GM18511 (cell line): Measurements from ENCODE around the gene XPNPEP3.

ENCODE experiments used
- ATAC-seq: cut with Tn5 transposase; IDR thresholded peaks from one replicate; pipeline ENCODE4 v1.9.1; 2021; ENCODE audit warnings: mild to moderate bottlenecking, moderate library complexity; ENCODE audit not compliant: unreplicated experiment

The XPNPEP3 gene

DNA sequence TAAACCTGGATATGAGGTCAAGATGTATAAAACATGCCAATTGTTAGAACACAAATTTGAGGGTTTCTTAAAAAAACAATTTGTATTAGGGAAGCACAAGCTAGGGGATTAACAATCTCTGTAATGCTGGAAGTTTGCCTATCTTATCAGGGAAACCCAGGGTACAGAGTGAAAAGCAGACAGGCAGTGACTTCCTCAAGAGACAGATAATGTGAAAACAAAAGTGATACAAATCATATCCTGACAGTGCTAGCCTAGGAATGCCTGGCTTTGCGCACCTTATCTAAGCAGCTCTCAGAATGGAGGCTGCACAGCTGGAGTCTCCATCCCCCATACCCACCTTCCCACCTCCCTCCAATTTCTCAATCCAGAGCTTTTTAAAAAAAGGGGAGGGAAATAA lies 71.7 kb downstream of the XPNPEP3 start:
- no peak for ATAC-seq

DNA sequence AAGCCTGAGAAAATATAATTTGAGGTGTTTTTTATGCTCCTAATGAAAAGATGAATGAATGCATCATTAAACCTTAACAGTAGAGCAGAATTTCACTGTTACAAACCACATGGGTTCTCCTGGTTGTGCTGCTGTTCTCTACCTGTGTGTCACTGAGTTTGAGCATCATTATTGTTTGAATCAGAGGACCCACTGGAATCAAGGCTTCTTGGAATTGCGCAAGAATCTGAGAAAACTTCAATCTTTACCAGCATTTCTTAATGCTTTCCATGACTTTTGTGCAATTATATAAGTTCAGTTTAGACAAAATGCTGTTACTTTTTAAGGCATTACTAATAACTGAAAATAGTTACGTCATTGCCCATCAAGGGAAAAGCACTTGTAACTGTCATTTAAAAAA lies 75.4 kb downstream of the XPNPEP3 start:
- no peak for ATAC-seq

DNA sequence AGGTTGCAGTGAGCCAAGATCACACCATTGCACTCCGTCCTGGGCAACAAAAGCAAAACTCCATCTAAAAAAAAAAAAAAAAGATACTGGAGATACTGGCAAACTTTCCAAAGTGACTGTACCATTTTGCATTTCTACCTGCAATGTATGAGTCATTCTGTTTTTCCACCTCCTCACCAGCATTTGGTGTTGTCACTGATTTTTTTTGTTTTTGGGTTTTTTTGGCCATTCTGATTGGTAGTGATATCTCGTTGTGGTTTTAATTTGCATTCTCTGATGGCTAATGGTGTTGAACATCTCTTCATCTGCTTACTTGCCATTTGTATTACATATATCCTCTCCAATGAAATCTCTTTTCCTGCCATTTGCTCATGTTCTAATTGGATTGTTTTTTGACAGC lies 82.3 kb downstream of the XPNPEP3 start:
- ATAC-seq: no peak

DNA sequence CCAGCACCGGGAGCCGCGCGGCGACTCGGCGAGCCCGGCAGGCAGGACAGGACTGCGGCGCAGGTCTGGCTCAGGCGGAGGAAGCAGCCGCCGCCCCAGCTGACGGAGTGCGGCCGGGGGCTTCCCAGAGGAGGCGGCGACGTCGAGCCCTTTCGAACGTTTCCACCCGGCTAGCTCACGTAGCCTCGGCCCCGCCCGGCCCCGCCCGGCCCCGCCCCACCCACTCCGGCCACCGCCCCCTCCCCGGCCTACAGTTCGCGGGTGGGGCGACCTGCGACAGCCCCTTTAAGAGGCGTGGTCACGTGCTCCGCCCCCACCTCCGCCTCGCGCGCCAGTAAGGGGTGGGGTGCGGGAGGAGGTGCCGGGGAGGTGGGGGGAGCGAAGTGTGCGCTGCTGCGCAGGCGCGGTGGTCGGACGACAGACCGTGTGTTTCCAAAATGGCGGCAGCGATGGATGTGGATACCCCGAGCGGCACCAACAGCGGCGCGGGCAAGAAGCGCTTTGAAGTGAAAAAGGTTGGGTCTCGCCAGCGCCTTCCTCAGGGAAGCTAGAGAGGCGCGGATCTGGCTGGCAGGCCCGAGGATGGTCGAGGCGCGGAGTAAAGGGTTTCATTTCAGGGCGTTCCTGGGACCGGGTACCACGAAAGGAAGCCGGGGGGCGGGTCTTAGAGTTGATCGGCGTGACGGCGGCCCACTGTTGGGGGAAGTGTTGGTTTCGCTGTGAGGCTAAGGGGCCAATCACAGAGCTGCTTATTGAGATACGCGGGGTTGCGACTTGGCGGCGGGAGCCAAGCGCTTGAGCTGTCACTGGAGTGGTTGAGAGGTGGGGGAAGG lies 94.2 kb downstream of the XPNPEP3 start, which contains the start of gene RBX1:
TSS of gene RBX1 (plus strand) at position 417 of the 833 bp plus-strand sequence. CDS start at position 438, 21 bp downstream.
- peak; percentile 86 for ATAC-seq

DNA sequence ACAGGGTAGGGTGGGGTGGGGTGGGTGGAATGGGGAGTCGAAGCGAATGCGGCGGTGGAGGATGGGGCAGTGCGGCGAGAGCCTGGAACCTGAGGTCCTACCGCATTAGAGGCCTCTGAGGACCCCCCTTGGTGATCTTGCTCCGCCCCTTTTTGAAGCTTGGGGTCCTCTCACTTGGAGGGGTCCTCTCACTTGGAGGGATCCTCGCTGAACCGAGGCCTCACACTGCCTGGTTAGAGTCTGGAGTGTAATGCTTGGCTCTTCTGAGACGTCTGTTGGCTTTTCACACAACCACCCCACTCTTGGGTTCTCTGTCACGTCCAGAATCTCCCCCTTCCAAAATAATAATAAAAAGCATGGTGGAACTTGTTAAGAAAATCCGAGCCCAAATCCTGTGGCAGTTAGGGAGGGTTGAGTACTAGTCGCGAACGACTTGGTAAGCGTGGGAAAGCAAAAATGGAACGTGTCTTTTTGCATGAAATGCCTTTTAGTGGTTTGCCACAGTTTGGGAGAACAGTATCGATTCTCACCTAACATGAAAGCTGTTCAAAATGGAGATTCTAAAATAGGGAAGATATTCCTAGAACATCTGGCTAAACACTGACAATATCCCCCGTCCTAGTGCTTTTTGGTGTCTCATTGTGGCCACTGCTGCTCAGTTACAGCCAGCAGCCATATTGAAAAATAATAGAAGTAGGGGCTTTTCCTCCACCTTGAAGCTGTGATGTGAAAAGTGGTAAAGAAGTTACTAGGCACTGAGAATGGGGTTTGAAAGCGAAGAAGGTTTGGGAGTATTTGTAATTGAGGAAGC lies 95.1 kb downstream of the XPNPEP3 start:
- ATAC-seq: no peak

DNA sequence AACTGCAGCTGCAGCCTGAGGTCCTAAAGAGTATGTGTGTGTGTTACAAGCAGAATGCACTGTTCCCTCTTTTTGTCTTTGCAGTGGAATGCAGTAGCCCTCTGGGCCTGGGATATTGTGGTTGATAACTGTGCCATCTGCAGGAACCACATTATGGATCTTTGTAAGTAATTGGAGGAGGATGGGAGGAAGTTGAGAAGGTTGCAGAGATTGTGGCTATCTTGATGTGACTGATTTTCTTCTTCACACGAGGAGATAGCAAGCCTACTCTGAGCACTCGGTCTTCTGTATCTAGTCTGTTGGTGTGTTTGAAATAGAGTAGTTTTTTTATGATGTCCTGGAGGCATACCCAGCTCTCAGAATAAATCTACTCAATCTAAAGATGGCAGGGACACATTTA lies 96.5 kb downstream of the XPNPEP3 start:
- no peak for ATAC-seq

DNA sequence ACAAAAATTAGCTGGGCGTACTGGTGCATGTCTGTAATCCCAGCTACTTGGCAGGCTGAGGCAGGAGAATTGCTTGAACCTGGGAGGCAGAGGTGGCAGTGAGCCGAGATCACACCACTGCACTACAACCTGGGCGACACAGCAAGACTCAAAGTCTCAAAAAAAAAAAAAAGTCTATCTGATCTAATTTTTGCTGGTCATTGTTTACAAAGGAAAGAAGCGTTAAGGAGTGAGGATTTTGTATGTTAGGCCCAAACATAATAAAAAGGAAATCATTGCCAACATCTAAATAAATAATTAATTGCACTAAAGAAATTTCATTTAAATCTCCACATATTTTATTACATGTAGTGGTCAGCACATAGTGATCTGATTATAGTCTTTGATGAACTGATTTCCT lies 97.2 kb downstream of the XPNPEP3 start:
- no peak for ATAC-seq

DNA sequence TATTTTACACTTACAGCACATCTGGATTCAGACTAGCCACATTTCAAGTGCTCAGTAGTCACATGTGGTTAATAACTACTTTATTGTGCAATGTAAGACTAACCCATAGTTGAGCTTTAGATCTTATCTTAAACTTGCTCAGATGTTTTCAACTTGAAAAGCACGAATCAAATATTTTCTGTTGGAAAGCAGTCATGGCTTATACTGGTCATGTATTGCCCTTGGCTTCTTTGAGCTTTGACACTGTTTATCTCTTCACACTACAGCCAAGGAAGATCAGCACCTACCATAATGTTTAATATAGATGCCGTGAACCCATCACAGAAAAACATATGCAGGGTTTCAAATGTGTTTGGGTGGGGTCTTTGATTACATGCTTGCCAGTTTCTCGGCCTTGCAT lies 98.6 kb downstream of the XPNPEP3 start:
- no peak for ATAC-seq

DNA sequence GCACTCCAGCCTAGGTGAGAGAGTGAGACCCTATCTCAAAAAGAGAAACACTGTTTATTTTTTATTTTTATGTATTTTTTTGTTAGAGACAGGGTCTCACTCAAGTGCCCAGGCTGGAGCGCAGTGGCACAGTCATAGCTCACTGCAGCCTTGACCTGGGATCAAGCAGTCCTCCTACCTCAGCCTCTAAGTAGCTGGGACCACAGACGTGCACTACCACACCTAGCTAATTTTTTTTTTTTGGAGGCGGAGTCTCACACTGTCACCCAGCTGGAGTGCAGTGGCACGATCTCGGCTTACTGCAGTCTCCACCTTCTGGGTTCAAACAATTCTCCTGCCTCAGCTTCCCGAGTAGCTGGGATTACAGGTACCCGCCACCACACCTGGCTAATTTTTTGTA lies 100.7 kb downstream of the XPNPEP3 start:
- no peak for ATAC-seq

DNA sequence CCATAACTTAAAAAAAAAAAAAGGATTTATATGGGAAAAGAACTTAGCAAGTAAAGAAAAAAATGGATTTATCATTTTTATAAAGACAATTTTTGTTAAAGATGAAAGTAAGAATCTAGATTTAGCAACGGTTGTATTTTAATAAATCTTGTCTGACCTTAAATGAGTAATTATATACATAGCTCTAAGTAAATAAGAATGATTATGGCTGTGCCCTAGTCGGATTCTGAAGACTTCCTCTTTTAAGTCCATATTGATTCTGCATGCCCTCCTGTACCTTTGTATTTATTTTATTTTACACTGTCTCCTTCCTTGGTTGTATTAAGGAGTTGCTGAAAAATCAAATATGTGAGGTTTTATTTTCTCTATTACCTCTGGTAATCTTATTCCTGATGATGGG lies 101.4 kb downstream of the XPNPEP3 start:
- no peak for ATAC-seq

DNA sequence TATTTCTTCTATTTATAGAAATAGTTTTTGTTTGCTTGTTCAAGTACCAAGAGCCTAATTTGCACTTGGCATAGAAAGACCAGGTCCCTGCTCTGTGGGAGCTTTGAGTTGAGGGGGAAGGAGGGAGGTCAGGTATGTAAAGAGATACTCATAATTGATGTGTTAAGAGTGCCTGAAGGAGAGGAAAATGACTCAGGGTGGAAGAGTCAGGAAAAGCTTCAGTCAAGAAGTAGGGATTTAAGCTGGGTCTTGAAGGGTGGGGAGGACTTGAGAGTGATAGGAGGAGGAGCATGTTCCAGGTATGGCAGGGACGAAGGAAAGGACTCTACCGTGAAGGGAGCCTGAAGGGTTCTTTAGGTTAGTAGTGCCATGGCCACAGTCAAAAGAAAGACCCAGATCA lies 103.2 kb downstream of the XPNPEP3 start:
- ATAC-seq: no peak

DNA sequence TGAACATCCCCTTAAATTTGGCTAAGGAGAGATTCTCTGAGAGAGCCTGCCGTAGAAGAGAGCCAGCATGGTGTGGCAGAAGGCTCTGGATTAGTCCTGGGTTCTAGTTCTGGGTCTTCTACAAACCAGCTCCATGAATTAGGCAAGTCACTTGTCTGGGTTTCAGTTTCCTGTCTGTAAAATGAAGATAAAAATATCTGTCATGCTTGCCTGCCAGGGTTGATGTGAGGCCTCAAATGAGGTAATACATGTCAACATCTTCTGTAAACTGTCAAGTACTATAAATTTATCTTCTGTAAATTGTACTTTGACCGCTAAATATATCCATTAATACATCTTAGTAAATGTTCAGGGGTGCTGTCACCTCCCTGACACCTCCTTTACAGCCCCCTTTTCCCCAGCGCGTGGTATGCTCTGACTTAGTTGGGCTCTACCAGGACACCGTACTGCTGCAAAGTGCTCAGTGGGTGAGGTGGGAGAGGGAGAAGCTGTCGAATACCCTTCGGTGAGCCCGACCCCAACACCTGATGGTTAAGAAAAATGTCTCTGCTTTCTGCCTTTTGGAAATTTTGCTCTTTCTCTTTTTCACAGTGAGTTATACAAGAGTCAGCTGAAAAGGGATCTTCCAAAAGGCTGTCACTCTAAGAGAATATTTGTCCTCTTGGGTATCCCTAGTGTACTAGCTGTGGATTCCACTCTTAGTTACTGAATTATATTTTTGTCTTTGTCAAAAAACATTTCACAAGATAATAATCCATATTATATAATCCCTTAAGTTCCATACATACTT lies 109.2 kb downstream of the XPNPEP3 start:
- ATAC-seq: no peak

DNA sequence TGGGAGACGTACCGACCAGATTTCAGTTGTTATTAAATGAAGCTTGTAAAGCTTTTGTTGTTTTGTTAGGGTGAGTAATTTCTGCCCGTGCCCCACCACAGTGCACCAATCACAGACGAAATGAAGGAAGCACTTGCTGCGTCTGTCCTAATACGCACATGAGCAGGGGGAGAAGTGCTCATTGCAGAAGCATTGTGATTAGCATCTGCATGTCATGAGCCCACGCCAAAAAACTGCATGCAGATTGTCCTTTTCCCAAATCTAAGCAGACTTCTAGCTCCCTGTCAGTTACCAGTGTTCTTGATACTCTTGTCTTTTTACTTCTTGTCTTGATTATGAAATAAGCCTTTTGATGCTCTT lies 109.8 kb downstream of the XPNPEP3 start:
- no peak for ATAC-seq

DNA sequence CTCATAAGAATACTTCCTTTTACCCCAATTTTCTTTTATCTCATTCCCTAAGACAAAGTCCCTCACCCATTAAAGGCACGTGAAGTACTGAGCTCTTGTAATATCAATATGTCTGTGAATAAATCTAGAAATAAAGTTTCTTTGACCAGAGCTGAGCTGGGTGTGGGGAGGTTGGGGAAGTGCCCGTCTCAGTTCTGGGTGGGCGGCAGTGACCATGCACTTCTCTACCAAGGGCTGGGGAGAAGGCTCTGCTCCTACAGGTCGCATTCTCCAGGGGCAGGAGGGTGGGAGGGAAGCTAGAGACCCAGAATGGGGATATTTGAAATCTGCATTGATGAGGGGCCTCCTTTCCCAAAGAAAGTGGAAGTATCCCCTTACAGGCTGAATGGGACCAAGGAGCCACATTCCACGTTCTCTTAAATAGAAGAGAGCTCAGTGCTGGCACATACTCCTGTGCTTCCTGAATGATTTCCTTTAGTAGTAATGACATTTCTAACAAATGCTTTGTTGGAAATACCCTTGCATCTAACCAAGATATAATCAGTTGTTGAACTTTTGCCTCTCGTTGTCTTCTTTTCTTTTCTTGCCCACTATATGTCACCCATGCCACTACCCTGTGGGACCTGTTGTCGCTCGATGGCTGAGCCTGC lies 110.3 kb downstream of the XPNPEP3 start:
- ATAC-seq: no peak

DNA sequence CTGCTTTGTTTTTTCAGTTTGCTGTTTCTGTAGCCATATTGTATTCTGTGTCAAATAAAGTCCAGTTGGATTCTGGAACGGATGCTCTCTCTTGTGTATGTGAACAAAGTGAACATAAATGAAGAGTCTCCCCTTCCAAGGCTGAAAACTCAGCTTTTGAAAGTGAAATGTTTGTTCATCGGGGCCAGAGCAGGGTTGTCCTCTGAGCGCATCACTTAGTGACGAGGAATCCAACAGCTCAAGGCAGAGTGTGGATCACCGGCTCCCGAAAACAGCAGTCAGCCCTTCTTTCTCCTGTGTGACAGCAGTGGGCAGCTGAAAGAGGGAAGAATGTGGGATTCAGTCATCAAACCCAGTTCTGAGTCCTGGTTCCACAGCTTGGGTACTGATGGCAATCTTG lies 115.6 kb downstream of the XPNPEP3 start:
- no peak for ATAC-seq

DNA sequence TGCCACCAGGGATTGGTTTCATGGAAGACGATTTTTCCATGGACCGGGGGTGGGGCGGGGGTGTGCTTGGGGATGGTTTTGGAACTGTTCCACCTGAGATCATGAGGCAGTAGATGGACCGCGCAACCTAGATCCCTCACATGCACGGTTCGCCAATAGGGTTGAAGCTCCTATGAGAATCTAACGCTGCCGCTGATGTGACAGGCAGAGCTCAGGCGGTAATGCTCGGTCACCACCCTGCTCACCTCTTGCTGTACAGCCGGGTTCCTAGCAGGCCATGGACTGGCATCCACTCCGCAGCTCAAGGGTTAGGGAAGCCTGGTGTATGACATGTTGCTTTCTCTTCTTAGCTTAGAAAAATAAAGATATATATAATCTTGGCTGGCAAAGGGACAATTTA lies 116.2 kb downstream of the XPNPEP3 start:
- ATAC-seq: no peak

DNA sequence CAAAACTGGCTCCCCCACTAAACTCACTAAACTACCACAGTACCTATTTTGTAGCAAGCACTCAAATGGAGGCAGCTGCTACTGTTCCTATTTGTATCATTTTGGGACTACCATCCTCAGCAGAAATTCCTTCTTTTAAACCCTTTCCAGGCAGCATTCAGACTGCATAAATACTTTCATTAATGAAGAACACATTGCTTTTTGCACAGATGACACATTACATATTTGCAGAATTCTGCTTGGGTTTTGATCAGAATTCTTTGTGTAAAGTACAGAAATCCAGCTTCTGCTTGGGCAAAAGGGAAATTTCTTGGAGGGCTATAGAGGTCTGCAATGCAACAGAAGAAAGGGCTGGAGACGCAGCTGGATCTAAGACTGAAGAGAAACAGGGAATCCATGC lies 118.4 kb downstream of the XPNPEP3 start:
- ATAC-seq: no peak

DNA sequence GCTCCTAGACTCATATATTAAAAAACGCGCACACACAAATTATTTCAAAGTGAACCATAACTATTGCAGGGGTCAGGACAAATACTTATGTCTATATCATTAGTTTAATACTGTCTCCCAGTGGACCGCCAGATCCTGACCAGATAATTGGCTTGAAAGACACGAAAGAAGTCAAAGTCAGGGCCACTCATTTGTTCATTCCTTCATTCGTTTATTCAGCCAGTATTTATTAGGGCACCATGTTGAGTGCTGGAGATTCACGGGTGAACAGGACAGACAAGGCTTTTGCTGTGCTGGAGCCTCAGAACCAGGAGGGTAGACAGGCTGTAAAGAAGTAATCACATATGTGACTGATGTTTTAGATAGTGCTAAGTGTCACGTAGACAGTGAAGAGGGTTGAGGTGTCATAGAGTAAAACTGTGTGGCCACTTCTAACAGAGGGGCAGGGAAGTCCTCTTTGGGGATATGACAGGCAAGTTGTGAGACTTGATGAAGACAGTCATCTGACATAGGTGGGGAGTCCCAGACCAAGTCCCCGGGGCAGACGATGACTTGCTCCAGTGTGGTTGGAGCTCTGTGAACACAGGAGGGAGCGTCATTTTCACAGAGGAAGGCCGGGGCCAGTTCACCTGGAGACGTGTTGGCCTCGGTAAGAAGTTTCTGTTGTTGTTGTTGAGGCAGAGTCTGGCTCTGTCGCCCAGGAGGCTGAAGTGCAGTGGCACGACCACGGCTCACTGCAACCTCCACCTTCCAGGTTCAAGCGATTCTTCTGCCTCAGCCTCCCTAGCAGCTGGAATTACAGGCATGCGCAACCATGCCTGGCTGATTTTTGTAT lies 120.1 kb downstream of the XPNPEP3 start:
- no peak for ATAC-seq

DNA sequence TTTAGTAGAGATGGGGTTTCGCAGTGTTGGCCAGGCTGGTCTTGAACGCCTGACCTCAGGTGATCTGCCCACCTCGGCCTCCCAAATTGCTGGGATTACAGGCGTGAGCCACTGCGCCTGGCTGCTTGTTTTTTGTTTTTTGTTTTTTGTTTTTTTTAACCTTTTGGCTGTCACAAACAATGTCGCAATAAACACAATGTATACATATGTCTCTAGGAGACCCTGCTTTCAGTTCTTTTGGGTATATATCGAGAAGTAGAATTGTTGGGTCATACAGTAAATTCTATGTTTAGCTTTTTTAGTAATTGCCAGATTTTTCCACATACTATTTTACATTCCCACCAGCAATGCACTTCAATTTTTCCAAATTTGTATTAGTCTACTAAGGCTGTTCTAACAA lies 122.2 kb downstream of the XPNPEP3 start:
- ATAC-seq: no peak

DNA sequence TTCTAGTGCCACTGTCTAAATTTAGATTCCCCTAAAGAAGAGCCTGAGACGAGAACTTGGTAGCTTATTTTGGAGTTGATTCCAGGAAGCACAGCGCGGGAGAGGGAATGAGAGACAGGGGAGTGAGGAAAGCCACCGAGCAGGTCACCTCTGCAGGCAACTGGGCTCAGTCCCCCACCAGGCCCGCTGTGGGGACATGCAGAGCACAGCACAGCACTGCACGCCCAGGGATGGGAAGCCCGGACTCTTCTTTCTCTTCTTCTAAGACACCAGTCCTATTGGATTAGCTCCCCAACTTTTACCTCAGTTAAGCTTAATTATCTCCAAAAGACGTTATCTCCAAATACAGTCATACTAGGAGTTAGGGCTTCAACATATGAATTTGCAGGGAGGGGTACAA lies 122.9 kb downstream of the XPNPEP3 start:
- no peak for ATAC-seq
